CD4-positive, CD25-positive, alpha-beta regulatory T cell (primary cell): Measurements from ENCODE around the gene ERF. TPM values are rescaled to one million over a fixed set of nuclear protein-coding genes. Genes with fewer than 3 reads are reported as not detected.

Experiments used
- ATAC-seq, 2 donors: fragments of 150-1000 bp; cut with Tn5 transposase; one replicate each; pipeline ENCODE4 v1.10.0; 2021; ENCODE audit warnings: low read depth in 2 of 2, moderate number of reproducible peaks in 2 of 2, moderate library complexity in 1 of 2
- DNase-seq, 3 donors: peaks; one replicate each; pipeline versions ENCODE4 v3.0.0 to v3.0.0-alpha.2; 2012 to 2022; ENCODE audit warnings: mixed read lengths in 1 of 3
- H3K27ac ChIP-seq: one replicate; pipeline ENCODE4 v1.7.0; 2013; ENCODE audit warnings: mild to moderate bottlenecking, low read length; ENCODE audit not compliant: insufficient read depth, poor library complexity, severe bottlenecking
- H3K27me3 ChIP-seq: one replicate; pipeline ENCODE4 v1.7.0; 2013; ENCODE audit warnings: low read length; ENCODE audit not compliant: control insufficient read depth, insufficient read depth
- H3K36me3 ChIP-seq: one replicate; pipeline ENCODE4 v1.7.0; 2013; ENCODE audit warnings: mild to moderate bottlenecking, low read length, moderate library complexity; ENCODE audit not compliant: control insufficient read depth, insufficient read depth
- H3K4me1 ChIP-seq: 2 replicates; pipeline ENCODE4 v1.7.0; 2013; ENCODE audit warnings: mild to moderate bottlenecking, low read length; ENCODE audit not compliant: insufficient read depth, control insufficient read depth, poor library complexity, severe bottlenecking
- H3K4me3 ChIP-seq: one replicate; pipeline ENCODE4 v1.7.0; 2013; ENCODE audit warnings: low read depth, mild to moderate bottlenecking, low read length, moderate library complexity
- H3K9me3 ChIP-seq, 2 experiments: 1 replicate in 1 of 2; 2 replicates in 1 of 2; pipeline ENCODE4 v1.7.0; 2013; ENCODE audit warnings: low read length in 2 of 2, mild to moderate bottlenecking in 1 of 2, moderate library complexity in 1 of 2; ENCODE audit not compliant: control insufficient read depth in 2 of 2
- H3K27ac Mint-ChIP-seq, 3 donors: one replicate each; pipeline ENCODE4 v1.8.0; 2020 to 2022; ENCODE audit warnings: mild to moderate bottlenecking in 3 of 3, mixed read lengths in 3 of 3, moderate library complexity in 2 of 3
- H3K27me3 Mint-ChIP-seq: one replicate; pipeline ENCODE4 v1.8.0; 2022; ENCODE audit warnings: mild to moderate bottlenecking, mixed read lengths
- H3K36me3 Mint-ChIP-seq: one replicate; pipeline ENCODE4 v1.8.0; 2020; ENCODE audit warnings: mixed read lengths
- H3K4me1 Mint-ChIP-seq, 4 donors: one replicate each; pipeline ENCODE4 v1.8.0; 2020 to 2022; ENCODE audit warnings: mixed read lengths in 4 of 4, mild to moderate bottlenecking in 1 of 4
- H3K4me3 Mint-ChIP-seq, 4 donors: one replicate each; pipeline ENCODE4 v1.8.0; 2020 to 2022; ENCODE audit warnings: mild to moderate bottlenecking in 4 of 4, mixed read lengths in 4 of 4, moderate library complexity in 3 of 4
- H3K9me3 Mint-ChIP-seq, 7 donors: one replicate each; pipeline ENCODE4 v1.8.0; 2020 to 2022; ENCODE audit warnings: mixed read lengths in 7 of 7, mild to moderate bottlenecking in 3 of 7, moderate library complexity in 2 of 7
- polyA plus RNA-seq, 4 donors: library from polyadenylated mRNA; unstranded; fragments of 300-500 nt; fragmentation: Illumina TruSeq; gene quantifications; one replicate each; pipeline ENCODE4 v1.2.3, GENCODE V29; 2021
- total RNA-seq: library from RNA; stranded (reverse); gene quantifications from one replicate; pipeline ENCODE4 v1.2.3, GENCODE V29; 2022

The ERF gene
- total and polyA plus RNA-seq, 5 donors from 2014 or later: 1.4 to 96.4 (median 3.8) TPM

- Mint-ChIP-seq H3K9me3 (peaks cover 0 to 1% (median 0%) of the 10 kb centered on the region in 7 donors), H3K36me3 (peaks cover 50% of the 10 kb centered on the region), H3K4me1 (peaks cover 0 to 92% (median 75%) of the 10 kb centered on the region in 4 donors), H3K27me3 (no peaks in the 10 kb centered on the region), H3K4me3 (peak overlapping the region in 1 of 4 donors; percentile 75), H3K27ac (peak overlapping the region; percentile 89 to 95 (median 90))
- Histone ChIP-seq H3K4me3 (no peak overlapping the region), H3K36me3 (peaks cover 60% of the 10 kb centered on the region), H3K9me3 (no peaks in the 10 kb centered on the region), H3K27me3 (no peaks in the 10 kb centered on the region), H3K27ac (no peak overlapping the region), H3K4me1 (peaks cover 86% of the 10 kb centered on the region)
- no peak for ATAC-seq
- no peak for DNase-seq
Measured at GRCh38 chr19:42203700-42204099, 51.2 kb downstream of the ERF start.

- peaks cover 86% of the 10 kb centered on the region for H3K4me1 ChIP-seq
- Mint-ChIP-seq H3K27me3 (no peaks in the 10 kb centered on the region), H3K4me3 (peak overlapping the region; percentile 63 to 94 (median 82)), H3K9me3 (no peaks in the 10 kb centered on the region), H3K4me1 (peaks cover 0 to 90% (median 69%) of the 10 kb centered on the region in 4 donors), H3K27ac (peak overlapping the region; percentile 89 to 95 (median 90)), H3K36me3 (peaks cover 45% of the 10 kb centered on the region)
- peaks cover 50% of the 10 kb centered on the region for H3K36me3 ChIP-seq
- H3K27ac ChIP-seq: peak overlapping the region; percentile 95
- no peak for ATAC-seq
- peak overlapping the region; percentile 21 for H3K4me3 ChIP-seq
- no peaks in the 10 kb centered on the region for H3K9me3 ChIP-seq
- H3K27me3 ChIP-seq: no peaks in the 10 kb centered on the region
- DNase-seq: no peak
Measured at GRCh38 chr19:42202290-42202880, 52.5 kb downstream of the ERF start.

- Mint-ChIP-seq H3K27me3 (no peaks in the 10 kb centered on the region), H3K4me1 (peaks cover 0 to 93% (median 71%) of the 10 kb centered on the region in 4 donors), H3K9me3 (no peaks in the 10 kb centered on the region), H3K27ac (peak overlapping the region; percentile 90 to 98 (median 95)), H3K36me3 (peaks cover 49% of the 10 kb centered on the region), H3K4me3 (peak overlapping the region; percentile 75 to 94 (median 86))
- peaks cover 86% of the 10 kb centered on the region for H3K4me1 ChIP-seq
- no peaks in the 10 kb centered on the region for H3K27me3 ChIP-seq
- peak; percentile 8 to 11 for ATAC-seq
- peak overlapping the region; percentile 95 for H3K27ac ChIP-seq
- no peaks in the 10 kb centered on the region for H3K9me3 ChIP-seq
- H3K4me3 ChIP-seq: peak overlapping the region; percentile 57
- peaks cover 48% of the 10 kb centered on the region for H3K36me3 ChIP-seq
- peak; percentile 21 to 69 (median 29) for DNase-seq
Measured at GRCh38 chr19:42201489-42202289, 53.2 kb downstream of the ERF start.

- Mint-ChIP-seq H3K4me1 (peaks cover 0 to 94% (median 70%) of the 10 kb centered on the region in 4 donors), H3K4me3 (peak overlapping the region; percentile 75 to 92 (median 86)), H3K9me3 (no peaks in the 10 kb centered on the region), H3K36me3 (peaks cover 49% of the 10 kb centered on the region), H3K27ac (peak overlapping the region; percentile 90 to 98 (median 95)), H3K27me3 (no peaks in the 10 kb centered on the region)
- H3K9me3 ChIP-seq: no peaks in the 10 kb centered on the region
- H3K27me3 ChIP-seq: no peaks in the 10 kb centered on the region
- no peak for ATAC-seq
- no peak for DNase-seq
- H3K4me1 ChIP-seq: peaks cover 94% of the 10 kb centered on the region
- peaks cover 39% of the 10 kb centered on the region for H3K36me3 ChIP-seq
- peak overlapping the region; percentile 57 for H3K4me3 ChIP-seq
- peak overlapping the region; percentile 95 for H3K27ac ChIP-seq
Measured at GRCh38 chr19:42200116-42200715, 54.7 kb downstream of the ERF start.

- Histone ChIP-seq H3K4me3 (peak overlapping the region; percentile 57), H3K36me3 (peaks cover 33% of the 10 kb centered on the region), H3K27me3 (no peaks in the 10 kb centered on the region), H3K9me3 (no peaks in the 10 kb centered on the region), H3K27ac (peak overlapping the region; percentile 95), H3K4me1 (peaks cover 91% of the 10 kb centered on the region)
- Mint-ChIP-seq H3K36me3 (peaks cover 45% of the 10 kb centered on the region), H3K27ac (peak overlapping the region; percentile 90 to 98 (median 95)), H3K4me3 (peak overlapping the region; percentile 75 to 92 (median 86)), H3K9me3 (no peaks in the 10 kb centered on the region), H3K4me1 (peaks cover 0 to 88% (median 65%) of the 10 kb centered on the region in 4 donors), H3K27me3 (no peaks in the 10 kb centered on the region)
- ATAC-seq (peak; percentile 37 to 44), DNase-seq (peak; percentile 50 to 94 (median 62))
Measured at GRCh38 chr19:42199440-42200115, 55.4 kb downstream of the ERF start.

GRCh38 chr19:42198676-42199439, 56.1 kb downstream of the ERF start:
- Mint-ChIP-seq H3K4me3 (peak overlapping the region; percentile 75 to 92 (median 86)), H3K36me3 (peaks cover 44% of the 10 kb centered on the region), H3K4me1 (peaks cover 4 to 87% (median 64%) of the 10 kb centered on the region in 4 donors), H3K27ac (peak overlapping the region; percentile 90 to 98 (median 95)), H3K9me3 (peaks cover 0 to 2% (median 0%) of the 10 kb centered on the region in 7 donors), H3K27me3 (no peaks in the 10 kb centered on the region)
- peak; percentile 72 to 96 (median 88) for DNase-seq
- H3K27me3 ChIP-seq: no peaks in the 10 kb centered on the region
- peaks cover 84% of the 10 kb centered on the region for H3K4me1 ChIP-seq
- peaks cover 29% of the 10 kb centered on the region for H3K36me3 ChIP-seq
- H3K9me3 ChIP-seq: no peaks in the 10 kb centered on the region
- H3K27ac ChIP-seq: peak overlapping the region; percentile 95
- peak overlapping the region; percentile 57 for H3K4me3 ChIP-seq
- ATAC-seq: peak; percentile 83 to 84
